ENCODE measurements around the gene ATG14.

DNA sequence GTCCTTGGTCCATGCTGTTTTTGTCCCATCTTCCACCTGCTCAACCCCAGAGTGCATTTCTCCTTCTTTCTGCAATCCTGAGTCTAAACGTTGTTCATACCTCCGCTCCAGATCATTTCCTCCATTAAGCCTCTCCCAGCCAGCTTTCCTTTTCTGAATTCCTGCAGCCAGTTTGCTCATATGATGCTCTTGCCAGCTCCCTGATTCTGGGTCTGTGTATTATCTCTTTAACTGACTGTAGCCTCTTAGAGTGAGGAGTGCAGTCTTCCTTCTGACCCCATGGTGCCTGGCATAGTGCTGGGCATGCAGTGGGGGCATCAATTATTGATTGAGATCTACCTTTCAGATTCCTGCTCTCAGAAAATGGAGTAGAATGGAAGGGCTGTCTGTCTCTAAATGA, 40.3 kb upstream of the ATG14 start:
- no peak for TF ChIP-seq POLR2AphosphoS5 (IDR thresholded peaks at IDR 0.05; ENCODE audit: low read depth, low read length)
- no peak for TF ChIP-seq POLR2A (IDR thresholded peaks at IDR 0.05; ENCODE audit: low read depth, low read length)

All from GM12892 (cell line).